DOHH2 (cell line): ENCODE data around the gene PPFIBP2.

Experiments used
- H3F3A ChIP-seq: fragments of 200-600 bp; sonication (generic), shearing (Covaris generic); 2 replicates; pipeline ENCODE4 v1.6.0; 2016; ENCODE audit warnings: antibody characterized with exemption, mild to moderate bottlenecking; ENCODE audit not compliant: control insufficient read depth, insufficient read depth
- H3K27ac ChIP-seq: fragments of 200-600 bp; sonication (generic); 2 replicates; pipeline ENCODE4 v1.5.1; 2014; ENCODE audit warnings: low read depth, mild to moderate bottlenecking, low read length, moderate library complexity
- H3K27me3 ChIP-seq: fragments of 200-600 bp; sonication (generic); 2 replicates; pipeline ENCODE4 v1.6.1; 2014; ENCODE audit warnings: mild to moderate bottlenecking, low read length, mixed read lengths; ENCODE audit not compliant: control insufficient read depth
- H3K36me3 ChIP-seq: fragments of 200-600 bp; sonication (generic); 2 replicates; pipeline ENCODE4 v1.6.1; 2014; ENCODE audit warnings: mild to moderate bottlenecking, low read length, moderate library complexity, mixed read lengths; ENCODE audit not compliant: control insufficient read depth
- H3K4me1 ChIP-seq: fragments of 200-600 bp; sonication (generic); 2 replicates; pipeline ENCODE4 v1.6.1; 2014; ENCODE audit warnings: mild to moderate bottlenecking, low read length, mixed read lengths; ENCODE audit not compliant: control insufficient read depth
- H3K4me2 ChIP-seq: fragments of 200-600 bp; sonication (generic); 2 replicates; pipeline ENCODE4 v1.6.0; 2014; ENCODE audit warnings: mild to moderate bottlenecking, low read length, moderate library complexity
- H3K4me3 ChIP-seq: fragments of 200-600 bp; sonication (generic); 2 replicates; pipeline ENCODE4 v1.5.1; 2014; ENCODE audit warnings: mild to moderate bottlenecking, low read length, mixed read lengths
- H3K79me2 ChIP-seq: fragments of 200-600 bp; sonication (generic); 2 replicates; pipeline ENCODE4 v1.6.1; 2014; ENCODE audit warnings: mild to moderate bottlenecking, low read length, mixed read lengths; ENCODE audit not compliant: control insufficient read depth
- H3K9me2 ChIP-seq: fragments of 200-600 bp; sonication (generic); replicated peaks from 2 replicates; pipeline ENCODE4 v1.6.1; 2014; ENCODE audit warnings: mild to moderate bottlenecking, low read length, mixed read lengths; ENCODE audit not compliant: control insufficient read depth
- H3K9me3 ChIP-seq: fragments of 200-600 bp; sonication (generic); 2 replicates; pipeline ENCODE4 v1.6.1; 2014; ENCODE audit warnings: antibody characterized with exemption, low read length, mixed read lengths; ENCODE audit not compliant: control insufficient read depth, insufficient read depth
- H4K20me1 ChIP-seq: fragments of 200-600 bp; sonication (generic); 2 replicates; pipeline ENCODE4 v1.6.0; 2014; ENCODE audit warnings: low read depth, mild to moderate bottlenecking, antibody characterized with exemption, low read length, moderate library complexity; ENCODE audit not compliant: control insufficient read depth, insufficient read depth
- CTCF ChIP-seq: fragments of 200-600 bp; sonication (generic); IDR thresholded peaks from one replicate; pipeline ENCODE4 v1.5.1; 2014; ENCODE audit warnings: antibody characterized with exemption, mild to moderate bottlenecking, low read depth, low read length; ENCODE audit not compliant: poor library complexity, severe bottlenecking
- EZH2phosphoT487 ChIP-seq: fragments of 200-600 bp; sonication (generic); IDR thresholded peaks from 2 replicates; pipeline ENCODE4 v1.6.1; 2017; ENCODE audit warnings: borderline replicate concordance, mild to moderate bottlenecking, antibody characterized with exemption, low read length, moderate library complexity, mixed read lengths

Gene PPFIBP2

GRCh38 chr11:7668911-7669310 is 155.1 kb downstream of the PPFIBP2 start:
- Histone ChIP-seq H3K27ac (no peak overlapping the region), H3K4me2 (no peak overlapping the region), H3K79me2 (no peaks in the 10 kb centered on the region), H3K9me2 (no peaks in the 10 kb centered on the region), H3K9me3 (no peaks in the 10 kb centered on the region), H3K27me3 (peaks cover 8% of the 10 kb centered on the region), H3K4me1 (peaks cover 10% of the 10 kb centered on the region; the same call in 1 of the 2 replicates), H3K36me3 (no peaks in the 10 kb centered on the region), H4K20me1 (no peaks in the 10 kb centered on the region), H3F3A (no peaks in the 10 kb centered on the region), H3K4me3 (no peak overlapping the region)
- TF ChIP-seq EZH2phosphoT487 = no peak
- no peak for TF ChIP-seq CTCF

GRCh38 chr11:7670641-7671040 is 156.8 kb downstream of the PPFIBP2 start:
- H3K4me1 ChIP-seq = peaks cover 11% of the 10 kb centered on the region; the same call in 1 of the 2 replicates
- TF ChIP-seq CTCF = no peak
- no peak for TF ChIP-seq EZH2phosphoT487
- H3K9me2 ChIP-seq = no peaks in the 10 kb centered on the region
- no peaks in the 10 kb centered on the region for H4K20me1 ChIP-seq
- no peaks in the 10 kb centered on the region for H3K36me3 ChIP-seq
- H3K27ac ChIP-seq = no peak overlapping the region
- peaks cover 24% of the 10 kb centered on the region for H3K27me3 ChIP-seq
- no peaks in the 10 kb centered on the region for H3F3A ChIP-seq
- H3K79me2 ChIP-seq = no peaks in the 10 kb centered on the region
- H3K4me3 ChIP-seq = no peak overlapping the region
- no peak overlapping the region for H3K4me2 ChIP-seq
- H3K9me3 ChIP-seq = no peaks in the 10 kb centered on the region

GRCh38 chr11:7671347-7672215 is 157.8 kb downstream of the PPFIBP2 start:
- H3K27ac ChIP-seq = no peak overlapping the region
- H3K36me3 ChIP-seq = no peaks in the 10 kb centered on the region
- H3K79me2 ChIP-seq = no peaks in the 10 kb centered on the region

More at GRCh38 chr11:7671347-7672215, 157.8 kb downstream of the PPFIBP2 start:
- Histone ChIP-seq H3F3A (no peaks in the 10 kb centered on the region), H3K4me1 (peaks cover 11% of the 10 kb centered on the region; the same call in 1 of the 2 replicates), H3K4me2 (no peak overlapping the region), H3K4me3 (no peak overlapping the region), H3K9me2 (no peaks in the 10 kb centered on the region), H3K9me3 (no peaks in the 10 kb centered on the region), H4K20me1 (no peaks in the 10 kb centered on the region), H3K27me3 (peaks cover 27% of the 10 kb centered on the region)
- no peak for TF ChIP-seq CTCF
- no peak for TF ChIP-seq EZH2phosphoT487
